SIG-M5 (cell line): Measurements from ENCODE around the gene MYO1F.
"Not testable (repeated sequence)": the region's sequence is repeated elsewhere in the genome, so short reads cannot be mapped to it uniquely, and the experiment has no call there.

Experiments used
- DNase-seq: peaks from one replicate; lab custom pipeline; 2025; lab: John Stamatoyannopoulos, UW

The MYO1F gene

GRCh38 chr19:8517551-8518442 is 59.4 kb downstream of the MYO1F start:
- peak; percentile 27 for DNase-seq

- DNase-seq, result no peak
These were observed 61.9 kb downstream of the MYO1F start for GRCh38 chr19:8515317-8515716.

GRCh38 chr19:8514505-8515009 is 62.7 kb downstream of the MYO1F start:
- DNase-seq, result not testable (repeated sequence)

GRCh38 chr19:8513687-8514504 is 63.3 kb downstream of the MYO1F start, which contains the start of gene ZNF414:
ZNF414 (minus strand) TSS chr19:8514167; CDS start chr19:8514046, 121 bp downstream.
- DNase-seq, result peak; percentile 61

GRCh38 chr19:8513036-8513686 is 64.1 kb downstream of the MYO1F start:
- DNase-seq, result no peak

GRCh38 chr19:8512115-8512967 is 64.9 kb downstream of the MYO1F start:
- no peak for DNase-seq

- no peak for DNase-seq
These were observed 65.6 kb downstream of the MYO1F start for GRCh38 chr19:8511573-8512101.

GRCh38 chr19:8510589-8511115 is 66.6 kb downstream of the MYO1F start:
- no peak for DNase-seq

- DNase-seq, result no peak
These were observed 70.8 kb downstream of the MYO1F start for GRCh38 chr19:8506402-8506957.

- no peak for DNase-seq
These were observed 71.4 kb downstream of the MYO1F start for GRCh38 chr19:8505680-8506401.

- no peak for DNase-seq
These were observed 72.3 kb downstream of the MYO1F start for GRCh38 chr19:8504919-8505318.

- DNase-seq, result no peak
These were observed 73.1 kb downstream of the MYO1F start for GRCh38 chr19:8504171-8504570.

- DNase-seq, result no peak
These were observed 73.7 kb downstream of the MYO1F start for GRCh38 chr19:8503510-8503909.

- no peak for DNase-seq
These were observed 75.3 kb downstream of the MYO1F start for GRCh38 chr19:8501981-8502380.

- no peak for DNase-seq
These were observed 75.7 kb downstream of the MYO1F start for GRCh38 chr19:8501516-8501915.

- DNase-seq, result peak; percentile 97
These were observed 77.1 kb downstream of the MYO1F start for GRCh38 chr19:8500158-8500557.

- DNase-seq, result no peak
These were observed 78.0 kb downstream of the MYO1F start for GRCh38 chr19:8499048-8499833.

GRCh38 chr19:8498295-8498694 is 78.9 kb downstream of the MYO1F start:
- no peak for DNase-seq

- peak; percentile 56 for DNase-seq
These were observed 83.1 kb downstream of the MYO1F start for GRCh38 chr19:8494158-8494557.
